Mucosa of gallbladder (tissue), 1 donor: ENCODE measurements around the gene MAP3K21. TPM values are rescaled to one million over a fixed set of nuclear protein-coding genes. Genes with fewer than 3 reads are reported as not detected.

Experiments used
- DNase-seq: peaks from one replicate; pipeline ENCODE4 v3.0.0-alpha.2; 2020; ENCODE audit warnings: low spot score
- total RNA-seq: library from RNA; stranded (reverse); gene quantifications from one replicate; pipeline ENCODE4 v1.2.1, GENCODE V29; 2021
- donor health status: DM: no; HTN: no; CAD: no.

The MAP3K21 gene
- total RNA-seq, 1 donor from 2014 or later: 11.9 TPM

- DNase-seq: no peak
Measured at GRCh38 chr1:233326319-233326718, 1.2 kb upstream of the MAP3K21 start.

GRCh38 chr1:233326811-233327650 lies 493 bp upstream of the MAP3K21 start:
- peak; percentile 96 for DNase-seq

- peak; percentile 13 for DNase-seq
Measured at GRCh38 chr1:233328142-233328921, 808 bp downstream of the MAP3K21 start.

- no peak for DNase-seq
Measured at GRCh38 chr1:233331676-233332519, 4.4 kb downstream of the MAP3K21 start.

GRCh38 chr1:233333086-233333485 lies 5.6 kb downstream of the MAP3K21 start:
- DNase-seq: no peak

GRCh38 chr1:233334092-233334491 lies 6.6 kb downstream of the MAP3K21 start:
- no peak for DNase-seq

- no peak for DNase-seq
Measured at GRCh38 chr1:233336554-233337456, 9.3 kb downstream of the MAP3K21 start.

- no peak for DNase-seq
Measured at GRCh38 chr1:233337505-233337904, 10.0 kb downstream of the MAP3K21 start.

GRCh38 chr1:233338102-233338501 lies 10.6 kb downstream of the MAP3K21 start:
- no peak for DNase-seq

- no peak for DNase-seq
Measured at GRCh38 chr1:233340031-233340555, 12.6 kb downstream of the MAP3K21 start.

- DNase-seq: no peak
Measured at GRCh38 chr1:233340966-233341516, 13.5 kb downstream of the MAP3K21 start.

- DNase-seq: no peak
Measured at GRCh38 chr1:233342086-233342485, 14.6 kb downstream of the MAP3K21 start.

GRCh38 chr1:233343262-233343661 lies 15.7 kb downstream of the MAP3K21 start:
- DNase-seq: peak; percentile 27

- DNase-seq: no peak
Measured at GRCh38 chr1:233347338-233347737, 19.8 kb downstream of the MAP3K21 start.

GRCh38 chr1:233349137-233349536 lies 21.6 kb downstream of the MAP3K21 start:
- DNase-seq: no peak

GRCh38 chr1:233354983-233355382 lies 27.5 kb downstream of the MAP3K21 start:
- no peak for DNase-seq

- DNase-seq: no peak
Measured at GRCh38 chr1:233355841-233356704, 28.5 kb downstream of the MAP3K21 start.

- DNase-seq: no peak
Measured at GRCh38 chr1:233356705-233356987, 29.1 kb downstream of the MAP3K21 start.

- DNase-seq: no peak
Measured at GRCh38 chr1:233357595-233358397, 30.3 kb downstream of the MAP3K21 start.
